Gastrocnemius medialis (tissue), 4 donors: ENCODE data around the gene NHEJ1.

Experiments used
- POLR2A ChIP-seq, 2 donors: fragments of 450-650 bp; IDR thresholded peaks; one replicate each; pipeline ENCODE4 v1.6.1; 2017; ENCODE audit warnings: antibody characterized with exemption in 2 of 2, mild to moderate bottlenecking in 2 of 2, moderate library complexity in 2 of 2
- TF ChIP-seq, protein P1 (sequence below), 5 experiments: fragments of 450-650 bp in 3 of 5; fragments of 200-600 bp in 2 of 5; sonication (generic) in 2 of 5; IDR thresholded peaks in 4 of 5; conservative IDR thresholded peaks in 1 of 5; 1 replicate in 4 of 5; 2 replicates in 1 of 5; pipeline ENCODE4 v1.5.1; 2016 to 2019; ENCODE audit warnings: antibody characterized with exemption in 5 of 5, mild to moderate bottlenecking in 3 of 5, moderate library complexity in 3 of 5

DNA sequence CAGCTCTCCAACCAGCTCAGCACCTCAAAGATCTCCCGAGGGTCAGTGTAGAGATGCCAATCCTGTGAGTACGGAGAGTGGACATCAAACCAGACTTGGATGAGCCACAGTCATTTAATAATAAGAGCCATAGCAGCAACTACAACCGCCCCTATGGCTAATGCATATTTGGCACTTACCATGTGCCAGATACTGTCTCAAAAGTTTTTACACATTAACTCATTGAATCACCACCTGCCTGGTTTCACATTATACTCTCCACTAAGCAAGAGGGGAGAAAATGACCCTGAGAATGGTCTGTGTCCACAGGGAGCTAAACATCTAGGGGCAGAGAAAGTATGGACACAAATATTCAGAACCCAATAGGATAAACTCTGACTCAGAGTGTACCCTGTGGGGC is 13.5 kb upstream of the NHEJ1 start:
- TF ChIP-seq, protein P1, sequence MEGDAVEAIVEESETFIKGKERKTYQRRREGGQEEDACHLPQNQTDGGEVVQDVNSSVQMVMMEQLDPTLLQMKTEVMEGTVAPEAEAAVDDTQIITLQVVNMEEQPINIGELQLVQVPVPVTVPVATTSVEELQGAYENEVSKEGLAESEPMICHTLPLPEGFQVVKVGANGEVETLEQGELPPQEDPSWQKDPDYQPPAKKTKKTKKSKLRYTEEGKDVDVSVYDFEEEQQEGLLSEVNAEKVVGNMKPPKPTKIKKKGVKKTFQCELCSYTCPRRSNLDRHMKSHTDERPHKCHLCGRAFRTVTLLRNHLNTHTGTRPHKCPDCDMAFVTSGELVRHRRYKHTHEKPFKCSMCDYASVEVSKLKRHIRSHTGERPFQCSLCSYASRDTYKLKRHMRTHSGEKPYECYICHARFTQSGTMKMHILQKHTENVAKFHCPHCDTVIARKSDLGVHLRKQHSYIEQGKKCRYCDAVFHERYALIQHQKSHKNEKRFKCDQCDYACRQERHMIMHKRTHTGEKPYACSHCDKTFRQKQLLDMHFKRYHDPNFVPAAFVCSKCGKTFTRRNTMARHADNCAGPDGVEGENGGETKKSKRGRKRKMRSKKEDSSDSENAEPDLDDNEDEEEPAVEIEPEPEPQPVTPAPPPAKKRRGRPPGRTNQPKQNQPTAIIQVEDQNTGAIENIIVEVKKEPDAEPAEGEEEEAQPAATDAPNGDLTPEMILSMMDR (IDR thresholded peaks at IDR 0.05 in 4 of 5, conservative IDR thresholded peaks at IDR 0.05 in 1 of 5) = no peak
- TF ChIP-seq POLR2A (IDR thresholded peaks at IDR 0.05) = no peak
